ENCODE measurements around the gene TMC6. TPM values are rescaled to one million over a fixed set of nuclear protein-coding genes. Genes with fewer than 3 reads are reported as not detected.
"Not testable (repeated sequence)": the region's sequence is repeated elsewhere in the genome, so short reads cannot be mapped to it uniquely, and the experiment has no call there.

The TMC6 gene, protein sequence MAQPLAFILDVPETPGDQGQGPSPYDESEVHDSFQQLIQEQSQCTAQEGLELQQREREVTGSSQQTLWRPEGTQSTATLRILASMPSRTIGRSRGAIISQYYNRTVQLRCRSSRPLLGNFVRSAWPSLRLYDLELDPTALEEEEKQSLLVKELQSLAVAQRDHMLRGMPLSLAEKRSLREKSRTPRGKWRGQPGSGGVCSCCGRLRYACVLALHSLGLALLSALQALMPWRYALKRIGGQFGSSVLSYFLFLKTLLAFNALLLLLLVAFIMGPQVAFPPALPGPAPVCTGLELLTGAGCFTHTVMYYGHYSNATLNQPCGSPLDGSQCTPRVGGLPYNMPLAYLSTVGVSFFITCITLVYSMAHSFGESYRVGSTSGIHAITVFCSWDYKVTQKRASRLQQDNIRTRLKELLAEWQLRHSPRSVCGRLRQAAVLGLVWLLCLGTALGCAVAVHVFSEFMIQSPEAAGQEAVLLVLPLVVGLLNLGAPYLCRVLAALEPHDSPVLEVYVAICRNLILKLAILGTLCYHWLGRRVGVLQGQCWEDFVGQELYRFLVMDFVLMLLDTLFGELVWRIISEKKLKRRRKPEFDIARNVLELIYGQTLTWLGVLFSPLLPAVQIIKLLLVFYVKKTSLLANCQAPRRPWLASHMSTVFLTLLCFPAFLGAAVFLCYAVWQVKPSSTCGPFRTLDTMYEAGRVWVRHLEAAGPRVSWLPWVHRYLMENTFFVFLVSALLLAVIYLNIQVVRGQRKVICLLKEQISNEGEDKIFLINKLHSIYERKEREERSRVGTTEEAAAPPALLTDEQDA
- total RNA-seq = 111 TPM

DNA sequence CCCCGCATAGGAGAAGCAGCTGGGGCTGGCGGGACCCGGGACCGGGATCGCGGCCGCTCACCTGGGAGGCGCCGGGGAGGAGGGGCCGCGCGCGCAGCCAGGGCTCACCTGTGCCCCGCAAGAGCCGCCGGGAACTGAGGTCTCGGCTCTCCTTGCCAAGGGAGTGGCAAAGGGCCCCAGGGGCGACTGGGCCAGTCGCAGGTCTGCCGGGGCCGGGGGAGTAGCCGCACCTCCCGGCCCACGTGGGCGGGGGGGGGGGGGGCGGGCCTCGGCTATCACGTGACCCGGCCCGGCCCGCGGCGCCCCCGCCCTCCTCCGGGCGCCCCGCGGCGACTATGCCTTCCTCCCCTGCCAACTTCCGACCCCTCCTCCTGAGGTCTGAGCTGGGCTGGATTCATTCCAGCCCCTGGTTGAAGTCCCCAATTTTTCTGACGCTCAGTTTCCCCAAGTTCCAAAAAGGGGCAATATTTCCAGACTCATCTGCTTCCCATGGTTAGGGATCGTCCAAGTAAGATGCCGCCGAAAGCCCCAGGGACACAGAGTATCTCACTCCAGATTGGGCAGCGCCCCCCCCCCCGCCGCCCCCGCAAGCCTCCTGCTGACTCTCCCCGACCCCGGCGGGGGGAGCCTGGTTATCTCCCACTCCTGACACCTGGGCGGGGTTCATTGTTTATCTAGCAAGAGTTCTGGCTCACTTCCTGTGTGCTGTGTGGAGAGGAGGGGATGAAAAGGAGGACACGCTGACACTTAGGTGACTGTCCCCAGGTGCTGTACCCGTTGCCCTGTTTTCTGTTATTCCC is at the start of gene TMC6:
Gene TMC6, minus strand, starts transcription at position 205 of the 800 bp plus-strand sequence. CDS start 1,923 bp downstream, outside the sequence.
- peak in 2 of 3 donors; percentile 80 to 82 for DNase-seq (ENCODE audit: low read depth in 2 of 3, low spot score in 2 of 3)

DNA sequence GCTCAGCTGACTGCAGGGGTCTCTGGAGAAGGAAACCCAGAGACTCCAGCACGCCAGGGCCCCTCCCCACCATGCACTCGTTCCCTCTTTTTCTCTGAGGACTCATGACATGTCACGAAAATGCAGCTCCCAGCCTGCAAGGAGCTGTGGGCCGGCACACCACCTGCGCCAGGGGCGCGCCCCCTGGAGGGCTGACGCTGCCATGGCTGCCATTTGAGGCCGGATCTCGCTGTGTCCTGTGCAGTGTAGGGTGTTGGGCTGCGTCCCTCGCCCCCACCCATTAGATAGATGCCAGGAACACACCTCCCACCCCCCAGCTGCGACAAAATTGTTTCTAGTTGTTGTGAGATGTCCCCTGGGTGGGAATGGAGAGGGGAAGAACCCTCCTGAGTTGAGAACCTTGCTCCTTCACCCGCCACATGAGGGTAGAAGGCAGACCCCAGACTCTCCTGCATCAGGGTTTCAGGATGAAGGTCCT is 48.0 kb upstream of the TMC6 start:
- DNase-seq (ENCODE audit: low read depth in 2 of 3, low spot score in 2 of 3) = peak; percentile 65 to 77 (median 70)

DNA sequence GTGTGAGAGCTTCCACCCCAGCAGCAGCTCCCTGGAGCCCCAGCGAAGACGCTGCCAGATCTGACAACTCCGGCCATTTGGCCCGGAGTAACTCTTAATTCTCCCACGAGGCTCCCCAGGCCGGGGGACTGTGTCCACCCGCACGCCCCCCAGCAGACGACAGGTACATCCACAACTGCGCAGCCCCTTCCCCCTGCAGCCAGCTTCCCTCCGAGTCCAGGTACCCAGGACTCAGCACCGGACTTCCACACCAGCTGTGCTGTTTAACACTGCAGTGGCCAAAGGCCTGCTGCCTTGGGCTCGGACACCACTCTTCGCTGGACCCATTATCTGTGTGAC is 47.1 kb upstream of the TMC6 start:
- no peak for DNase-seq (ENCODE audit: low read depth in 2 of 3, low spot score in 2 of 3)

DNA sequence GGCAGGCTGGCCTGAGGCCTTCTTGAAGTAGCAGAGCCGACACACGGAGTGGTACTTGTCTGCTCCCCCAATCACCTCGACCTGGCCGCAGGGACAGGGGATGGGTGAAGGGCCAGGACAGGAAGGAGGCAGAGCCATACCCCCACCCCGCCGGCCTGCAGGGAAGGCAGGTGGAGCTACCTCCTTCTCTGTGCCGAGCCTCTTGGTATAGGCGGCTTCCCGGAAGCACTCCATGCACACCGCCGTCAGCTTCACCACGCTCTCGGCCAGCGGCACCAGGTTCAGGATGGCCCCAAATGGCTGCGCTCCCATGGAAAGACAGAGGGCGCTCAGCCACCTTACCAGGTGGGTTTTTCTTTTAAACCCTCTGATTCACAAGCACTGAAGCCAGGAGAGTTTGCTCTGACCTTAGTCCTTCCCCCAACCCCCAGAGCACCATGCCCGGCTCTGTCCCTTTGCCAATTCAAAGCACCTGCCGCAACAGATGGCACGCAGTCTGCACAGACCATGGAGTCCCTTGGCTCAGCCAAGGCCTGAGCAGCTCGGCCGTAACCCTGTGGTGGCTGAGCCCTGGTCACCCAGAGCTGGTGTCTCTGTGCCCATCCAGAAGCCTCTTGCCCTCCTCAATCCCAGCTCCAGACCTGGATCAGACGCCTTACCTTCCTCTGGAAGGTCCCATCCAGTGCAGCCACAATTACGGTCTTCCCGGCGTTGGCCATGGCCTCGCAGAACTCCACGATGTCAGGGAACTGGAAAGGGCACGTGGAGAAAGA is 46.5 kb upstream of the TMC6 start:
- no peak for DNase-seq (ENCODE audit: low read depth in 2 of 3, low spot score in 2 of 3)

DNA sequence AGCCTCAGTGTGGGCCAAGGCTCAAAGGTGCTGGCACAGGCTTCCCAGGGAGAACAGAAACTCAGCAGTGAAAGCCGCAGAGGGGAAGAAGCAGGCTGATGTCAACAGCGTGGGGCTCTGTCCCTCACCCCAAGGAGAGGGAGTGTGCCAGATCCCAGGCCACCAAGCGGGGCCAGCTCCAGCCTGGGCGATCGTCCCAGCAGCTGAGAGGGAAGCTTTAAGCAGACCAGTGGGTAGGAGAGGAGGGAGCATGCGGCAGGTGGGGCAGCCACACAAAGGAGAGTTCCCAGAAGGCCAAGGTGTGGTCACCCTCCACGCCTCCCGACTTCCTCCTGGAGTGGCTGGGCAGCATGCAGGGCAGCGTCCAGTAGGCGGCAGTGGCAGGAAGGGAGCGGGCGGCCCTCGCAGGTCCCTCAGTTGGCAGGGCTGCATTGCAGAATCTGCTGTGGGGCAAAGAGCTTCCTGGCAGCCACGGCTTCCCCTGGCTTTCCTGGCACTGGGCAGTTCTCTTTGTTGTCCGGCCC is 45.9 kb upstream of the TMC6 start:
- DNase-seq (ENCODE audit: low read depth in 2 of 3, low spot score in 2 of 3) = no peak

DNA sequence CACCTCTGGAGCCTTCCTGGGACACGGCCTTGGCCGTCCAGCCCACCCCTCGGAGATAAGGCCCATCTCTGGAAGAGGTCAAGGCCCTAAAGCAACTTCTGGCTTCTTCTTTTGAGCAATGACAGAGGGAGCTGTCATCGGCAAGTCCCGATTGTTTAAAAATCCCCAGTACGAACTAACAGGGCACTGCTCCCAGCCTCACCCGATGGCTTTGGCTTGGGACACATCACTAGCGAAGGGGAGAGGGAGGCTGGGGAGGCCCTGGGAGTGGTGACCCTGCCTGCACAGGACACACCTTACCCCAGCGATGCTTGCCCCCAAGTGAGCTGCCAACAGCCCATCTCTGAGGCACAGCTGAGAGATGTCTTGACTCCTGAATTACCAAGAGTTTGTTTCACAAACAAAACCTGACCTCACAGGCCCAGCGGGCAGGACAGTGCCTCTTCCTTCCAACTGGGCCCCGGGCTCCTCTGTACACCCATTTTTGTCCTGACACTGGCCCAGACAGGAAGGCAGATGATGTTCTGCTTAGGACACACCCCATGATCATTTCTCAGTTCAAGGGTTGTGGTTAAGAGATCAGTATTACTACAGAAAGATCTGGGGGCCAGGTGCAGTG is 44.7 kb upstream of the TMC6 start:
- DNase-seq (ENCODE audit: low read depth in 2 of 3, low spot score in 2 of 3) = no peak

DNA sequence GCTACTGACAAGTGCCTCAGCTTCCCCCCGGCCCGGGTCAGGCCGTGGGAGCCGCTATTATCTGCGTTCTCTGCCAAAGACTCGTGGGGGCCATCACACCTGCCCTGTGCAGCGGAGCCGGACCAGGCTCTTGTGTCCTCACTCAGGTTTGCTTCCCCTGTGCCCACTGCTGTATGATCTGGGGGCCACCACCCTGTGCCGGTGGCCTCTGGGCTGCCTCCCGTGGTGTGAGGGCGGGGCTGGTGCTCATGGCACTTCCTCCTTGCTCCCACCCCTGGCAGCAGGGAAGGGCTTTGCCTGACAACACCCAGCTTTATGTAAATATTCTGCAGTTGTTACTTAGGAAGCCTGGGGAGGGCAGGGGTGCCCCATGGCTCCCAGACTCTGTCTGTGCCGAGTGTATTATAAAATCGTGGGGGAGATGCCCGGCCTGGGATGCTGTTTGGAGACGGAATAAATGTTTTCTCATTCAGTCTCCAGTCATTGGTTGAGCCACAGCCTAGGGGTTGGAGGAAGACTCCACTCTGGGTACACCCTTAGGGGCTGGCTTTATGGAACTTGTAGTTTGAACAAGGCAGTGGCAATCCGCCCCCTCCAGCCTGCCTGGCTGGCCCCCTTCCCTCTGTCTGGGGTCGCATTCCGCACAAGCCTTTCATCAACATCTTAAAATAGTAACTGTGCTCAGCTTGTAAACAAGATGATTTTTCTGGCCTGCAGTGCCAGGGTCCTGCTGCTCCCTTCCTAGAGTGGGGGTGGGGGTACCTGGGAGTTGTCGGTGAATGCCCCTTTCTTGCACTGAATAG is 43.9 kb upstream of the TMC6 start:
- peak in 2 of 3 donors; percentile 36 to 53 for DNase-seq (ENCODE audit: low read depth in 2 of 3, low spot score in 2 of 3)

DNA sequence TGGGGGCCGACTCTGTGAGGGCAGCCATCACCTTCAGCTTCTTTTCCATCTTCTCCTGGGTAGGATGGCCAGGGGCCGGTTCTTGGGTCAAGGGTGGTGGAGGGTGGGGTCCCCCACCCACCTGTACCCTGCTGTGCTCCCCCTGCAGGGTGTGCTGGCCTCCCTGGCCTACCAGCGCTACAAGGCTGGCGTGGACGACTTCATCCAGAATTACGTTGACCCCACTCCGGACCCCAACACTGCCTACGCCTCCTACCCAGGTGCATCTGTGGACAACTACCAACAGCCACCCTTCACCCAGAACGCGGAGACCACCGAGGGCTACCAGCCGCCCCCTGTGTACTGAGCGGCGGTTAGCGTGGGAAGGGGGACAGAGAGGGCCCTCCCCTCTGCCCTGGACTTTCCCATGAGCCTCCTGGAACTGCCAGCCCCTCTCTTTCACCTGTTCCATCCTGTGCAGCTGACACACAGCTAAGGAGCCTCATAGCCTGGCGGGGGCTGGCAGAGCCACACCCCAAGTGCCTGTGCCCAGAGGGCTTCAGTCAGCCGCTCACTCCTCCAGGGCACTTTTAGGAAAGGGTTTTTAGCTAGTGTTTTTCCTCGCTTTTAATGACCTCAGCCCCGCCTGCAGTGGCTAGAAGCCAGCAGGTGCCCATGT is 43.2 kb upstream of the TMC6 start:
- DNase-seq (ENCODE audit: low read depth in 2 of 3, low spot score in 2 of 3) = not testable (repeated sequence)

DNA sequence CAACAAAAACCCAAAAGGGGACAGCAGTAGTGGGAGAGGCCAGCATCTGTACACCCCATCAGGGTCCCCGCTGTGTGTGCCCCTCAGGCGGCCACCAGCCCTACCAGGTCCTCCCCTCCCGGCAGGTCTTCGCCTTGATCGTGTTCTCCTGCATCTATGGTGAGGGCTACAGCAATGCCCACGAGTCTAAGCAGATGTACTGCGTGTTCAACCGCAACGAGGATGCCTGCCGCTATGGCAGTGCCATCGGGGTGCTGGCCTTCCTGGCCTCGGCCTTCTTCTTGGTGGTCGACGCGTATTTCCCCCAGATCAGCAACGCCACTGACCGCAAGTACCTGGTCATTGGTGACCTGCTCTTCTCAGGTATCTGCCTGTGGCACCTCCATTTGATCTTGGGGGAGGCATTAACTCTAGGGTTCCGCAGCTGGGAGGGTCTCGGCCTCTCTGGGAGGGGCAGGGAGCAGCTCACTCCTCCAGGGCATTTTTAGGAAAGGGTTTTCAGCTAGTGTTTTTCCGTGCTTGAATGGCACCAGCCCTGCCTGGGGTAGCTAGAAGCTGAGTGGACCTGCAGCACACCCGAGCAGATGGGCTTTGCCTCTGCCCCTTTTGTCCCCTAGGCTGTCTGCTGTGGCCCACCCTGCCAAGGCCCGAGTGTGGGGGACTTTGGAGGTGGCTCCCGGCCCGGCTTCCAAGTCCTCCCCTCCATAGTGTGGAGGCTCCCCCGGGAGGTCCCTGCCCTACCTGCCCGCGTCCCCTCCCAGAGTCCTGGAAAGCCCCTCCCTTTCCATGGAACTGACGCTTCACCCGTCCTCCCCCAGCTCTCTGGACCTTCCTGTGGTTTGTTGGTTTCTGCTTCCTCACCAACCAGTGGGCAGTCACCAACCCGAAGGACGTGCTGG is 42.4 kb upstream of the TMC6 start:
- no peak for DNase-seq (ENCODE audit: low read depth in 2 of 3, low spot score in 2 of 3)

DNA sequence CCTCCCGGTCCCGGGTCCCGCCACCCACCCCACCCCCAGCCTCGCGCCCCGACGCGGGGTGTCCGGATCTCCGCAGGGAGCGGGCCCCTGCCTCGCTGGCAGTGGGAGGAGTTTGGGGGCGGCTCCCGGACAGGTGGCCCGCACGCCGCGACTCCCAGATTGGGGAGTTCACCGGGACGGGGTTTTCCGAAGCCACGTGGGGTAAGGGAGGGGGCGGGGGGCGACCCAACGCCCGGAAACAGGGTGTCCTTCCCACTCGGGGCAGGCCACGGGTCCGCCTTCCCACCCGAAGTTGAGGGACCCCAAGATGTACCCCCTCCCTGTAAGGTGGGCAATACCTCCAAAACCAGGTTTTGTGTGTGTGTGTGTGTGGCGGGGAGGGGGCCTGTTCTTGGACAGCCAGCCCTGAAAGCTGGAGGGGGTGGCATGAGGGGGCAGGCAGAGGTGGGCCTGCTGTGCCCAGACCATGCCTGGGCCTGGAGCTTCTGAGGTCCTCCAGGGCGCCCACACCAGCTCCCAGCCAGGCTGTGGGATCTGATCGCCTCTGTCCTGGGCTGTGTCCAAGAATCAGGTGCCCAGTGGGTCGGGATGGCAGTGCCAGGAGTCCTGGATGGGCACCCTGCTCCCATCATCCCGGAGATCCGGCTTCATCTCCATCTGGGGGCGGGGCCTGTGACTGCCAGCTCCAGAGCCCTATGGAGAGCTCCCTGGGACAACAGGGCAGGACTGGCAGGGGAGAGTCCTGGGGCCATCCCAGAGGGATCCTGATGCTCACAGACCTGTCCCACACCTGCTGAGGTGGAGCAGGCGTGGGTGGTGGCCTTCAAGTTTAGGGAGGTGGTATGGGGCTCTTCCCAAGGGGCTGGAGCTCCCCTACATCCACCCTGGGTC is 40.6 kb upstream of the TMC6 start:
- peak in 1 of 3 donors; percentile 45 for DNase-seq (ENCODE audit: low read depth in 2 of 3, low spot score in 2 of 3)

DNA sequence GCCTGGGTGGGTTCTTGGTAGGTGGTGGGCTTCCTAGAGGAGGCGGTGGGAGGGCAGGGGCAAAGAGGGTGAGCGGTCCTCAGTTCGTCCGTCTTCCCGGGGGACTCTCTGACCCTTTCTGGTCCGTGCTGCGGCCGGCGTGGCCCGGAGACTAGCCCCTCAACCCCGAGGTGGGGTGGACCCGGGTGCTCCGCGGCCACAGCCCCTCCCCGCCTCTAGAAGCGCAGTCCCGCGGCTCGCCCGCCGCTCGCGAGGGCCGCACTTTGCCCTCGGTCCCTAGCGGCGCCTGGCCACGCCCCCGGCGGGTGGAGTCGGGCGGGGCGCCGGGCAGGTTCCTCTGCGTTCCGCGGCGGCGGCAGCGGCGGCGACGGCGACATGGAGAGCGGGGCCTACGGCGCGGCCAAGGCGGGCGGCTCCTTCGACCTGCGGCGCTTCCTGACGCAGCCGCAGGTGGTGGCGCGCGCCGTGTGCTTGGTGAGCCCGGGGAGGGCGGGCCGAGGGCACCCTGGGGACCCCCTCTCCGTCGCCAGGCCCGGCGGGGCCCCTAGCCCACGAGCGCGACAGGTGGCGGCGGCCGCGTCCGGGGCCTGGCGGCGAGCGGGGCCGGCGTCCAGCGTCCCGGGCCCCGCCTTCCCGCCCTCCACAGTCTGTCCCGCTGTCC is 39.8 kb upstream of the TMC6 start, which contains the start of gene SYNGR2:
Gene SYNGR2, plus strand, starts transcription at position 340 of the 661 bp plus-strand sequence. Its CDS starts 36 bp downstream, at position 376.
- DNase-seq (ENCODE audit: low read depth in 2 of 3, low spot score in 2 of 3) = peak; percentile 76 to 87 (median 82)

DNA sequence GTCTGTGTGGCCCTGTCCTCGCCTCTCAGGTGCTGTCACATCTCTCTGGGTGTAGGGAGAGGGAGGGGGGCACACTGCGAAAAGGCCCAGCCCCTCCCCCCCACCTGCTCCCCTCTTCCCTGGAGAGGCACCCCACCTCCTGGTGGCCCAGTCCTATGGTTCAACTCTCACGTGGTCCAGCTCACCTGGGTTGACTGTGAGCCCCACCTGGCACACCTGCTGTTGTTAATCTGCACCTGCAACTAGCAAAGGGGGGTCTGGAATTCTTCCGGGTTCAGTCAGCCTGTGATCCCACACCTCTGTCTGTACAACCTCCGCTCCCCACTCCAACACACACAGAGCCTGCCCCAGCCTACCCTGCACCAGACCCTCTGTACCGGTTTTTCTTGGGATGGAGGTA is 37.9 kb upstream of the TMC6 start:
- DNase-seq (ENCODE audit: low read depth in 2 of 3, low spot score in 2 of 3) = no peak

DNA sequence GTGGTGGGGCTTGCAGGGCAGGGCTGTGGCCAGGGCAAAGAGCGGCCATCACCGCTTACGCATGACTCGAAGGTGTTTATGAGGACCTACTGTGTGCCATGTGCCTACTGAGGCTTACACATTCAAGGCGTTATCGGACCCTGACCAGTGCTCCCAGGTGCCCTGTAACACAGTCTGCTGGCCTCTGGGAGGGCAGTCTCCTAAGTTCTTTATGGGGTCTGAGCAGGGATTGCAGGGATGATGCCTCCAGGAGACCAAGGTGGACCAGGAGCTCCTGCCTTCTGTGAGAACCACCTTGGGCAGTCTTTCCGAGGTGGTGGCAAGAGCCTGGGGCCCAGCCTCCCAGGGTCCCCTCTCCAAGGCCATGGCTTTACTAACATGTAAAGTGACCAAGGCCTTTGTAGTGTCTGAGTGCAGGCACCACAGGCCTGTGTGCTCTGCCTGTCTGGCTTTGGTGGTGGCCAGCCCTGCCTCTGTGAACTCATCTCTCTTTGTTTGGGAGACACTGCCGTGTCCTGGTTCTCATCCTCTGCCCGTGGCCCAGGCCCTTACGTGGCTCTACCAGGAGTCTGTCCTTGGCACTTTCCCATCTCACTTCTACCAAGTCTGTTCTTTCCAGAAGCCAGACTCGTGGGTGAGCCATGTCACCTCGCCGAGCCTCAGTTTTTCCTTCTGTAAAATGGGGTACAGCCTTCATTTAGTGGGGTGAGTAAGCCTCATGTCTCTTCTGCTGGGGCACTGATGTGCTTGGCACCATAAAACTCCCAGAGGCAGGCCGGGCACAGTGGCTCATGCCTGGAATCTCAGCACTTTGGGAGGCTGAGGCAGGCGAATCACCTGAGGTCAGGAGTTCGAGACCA is 36.4 kb upstream of the TMC6 start:
- no peak for DNase-seq (ENCODE audit: low read depth in 2 of 3, low spot score in 2 of 3)
